ENCODE results near the gene LUC7L3.
"Not testable (repeated sequence)": the region's sequence is repeated elsewhere in the genome, so short reads cannot be mapped to it uniquely, and the experiment has no call there.

LUC7L3 gene

DNA sequence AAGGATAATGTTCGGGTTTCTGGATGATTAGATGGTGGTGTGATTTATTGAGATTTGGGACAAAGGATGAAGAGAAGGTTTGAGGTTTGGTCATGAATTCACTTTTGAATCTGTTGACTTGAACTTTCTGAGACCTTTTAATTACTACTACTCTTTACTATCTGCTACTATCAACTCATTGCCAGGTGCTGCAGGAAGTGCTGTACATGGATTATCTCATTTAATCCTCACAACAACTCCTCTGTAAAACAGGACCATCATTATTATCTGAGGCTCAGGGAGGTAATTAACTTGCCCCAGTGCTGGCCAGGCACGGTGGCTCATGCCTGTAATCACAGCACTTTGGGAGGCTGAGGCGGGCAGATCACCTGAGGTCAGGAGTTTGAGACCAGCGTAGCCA, 8.8 kb upstream of the LUC7L3 start:
- DNase-seq = no peak

DNA sequence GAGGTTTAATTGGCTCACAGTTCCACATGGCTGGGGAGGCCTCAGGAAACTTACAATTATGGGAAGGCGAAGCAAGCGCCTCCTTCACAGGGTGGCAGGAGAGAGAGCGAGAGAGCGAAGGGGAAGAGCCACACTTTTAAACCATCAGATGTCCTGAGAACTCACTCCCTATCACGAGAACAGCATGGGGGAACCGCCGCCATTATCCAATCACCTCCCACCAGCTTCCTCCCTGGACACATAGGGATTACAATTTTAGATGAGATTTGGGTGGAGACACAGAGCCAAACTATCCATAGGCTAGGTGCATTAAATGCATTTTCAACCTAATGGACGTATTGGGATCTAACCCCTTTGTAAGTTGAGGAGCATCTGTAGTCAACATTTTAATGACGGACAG, 6.8 kb upstream of the LUC7L3 start:
- DNase-seq = no peak

DNA sequence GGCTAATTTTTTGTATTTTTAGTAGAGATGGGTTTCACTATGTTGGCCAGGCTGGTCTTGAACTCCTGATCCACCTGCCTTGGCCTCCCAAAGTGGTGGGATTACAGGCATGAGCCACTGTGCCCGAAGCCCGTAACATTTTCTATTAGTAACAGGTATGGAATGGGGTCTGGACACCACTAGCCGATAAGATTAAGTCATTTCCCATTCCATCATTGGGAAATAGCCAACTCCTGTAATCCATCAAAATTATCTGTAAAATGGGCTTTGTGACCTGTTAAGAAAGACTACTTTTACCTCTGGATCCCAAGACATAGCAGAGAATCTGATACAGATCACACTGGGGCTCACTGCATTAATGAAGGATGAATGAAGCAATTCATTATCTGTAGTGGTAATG, 3.9 kb upstream of the LUC7L3 start:
- DNase-seq = peak; percentile 20

DNA sequence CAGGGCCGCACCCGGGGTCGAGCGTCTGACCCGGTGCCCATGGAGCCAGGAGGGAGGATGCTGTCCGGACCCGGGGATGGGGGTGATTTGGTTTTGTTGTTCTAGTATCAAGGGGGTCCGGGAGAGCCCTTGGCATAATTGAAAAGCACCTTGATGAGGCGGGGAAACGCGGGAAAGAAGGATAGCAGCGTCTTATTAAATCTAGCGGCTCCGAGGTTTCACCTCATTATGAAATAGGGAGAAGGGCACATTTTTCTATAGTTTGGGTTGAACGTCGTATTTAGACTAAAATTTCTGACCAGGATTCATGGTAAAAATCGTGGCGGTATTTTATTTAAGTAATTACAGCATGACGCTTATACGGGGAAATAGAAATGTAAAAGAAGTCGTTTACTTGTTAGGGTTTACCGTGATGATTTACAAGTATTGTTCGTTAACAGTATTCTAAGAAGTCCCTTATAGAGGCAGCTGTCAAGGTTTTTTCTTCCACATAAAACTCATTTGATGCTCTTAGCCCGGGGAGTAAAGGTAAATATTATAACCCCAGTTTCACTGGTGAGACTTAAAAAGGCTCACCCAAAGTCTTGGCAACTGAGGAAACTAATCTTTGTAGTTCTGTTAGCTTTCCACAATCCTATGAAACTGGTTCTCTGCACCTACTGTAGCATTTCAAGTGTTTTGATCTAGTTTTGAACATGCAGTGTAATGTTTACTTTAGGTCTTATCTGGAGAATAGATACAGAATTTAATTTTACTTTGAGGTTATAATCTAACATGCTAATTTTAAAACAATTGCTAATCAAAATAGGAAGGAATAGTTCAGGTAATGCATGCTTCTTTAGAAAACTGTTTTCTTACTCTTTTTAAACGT, 756 bp downstream of the LUC7L3 start:
- no peak for DNase-seq

DNA sequence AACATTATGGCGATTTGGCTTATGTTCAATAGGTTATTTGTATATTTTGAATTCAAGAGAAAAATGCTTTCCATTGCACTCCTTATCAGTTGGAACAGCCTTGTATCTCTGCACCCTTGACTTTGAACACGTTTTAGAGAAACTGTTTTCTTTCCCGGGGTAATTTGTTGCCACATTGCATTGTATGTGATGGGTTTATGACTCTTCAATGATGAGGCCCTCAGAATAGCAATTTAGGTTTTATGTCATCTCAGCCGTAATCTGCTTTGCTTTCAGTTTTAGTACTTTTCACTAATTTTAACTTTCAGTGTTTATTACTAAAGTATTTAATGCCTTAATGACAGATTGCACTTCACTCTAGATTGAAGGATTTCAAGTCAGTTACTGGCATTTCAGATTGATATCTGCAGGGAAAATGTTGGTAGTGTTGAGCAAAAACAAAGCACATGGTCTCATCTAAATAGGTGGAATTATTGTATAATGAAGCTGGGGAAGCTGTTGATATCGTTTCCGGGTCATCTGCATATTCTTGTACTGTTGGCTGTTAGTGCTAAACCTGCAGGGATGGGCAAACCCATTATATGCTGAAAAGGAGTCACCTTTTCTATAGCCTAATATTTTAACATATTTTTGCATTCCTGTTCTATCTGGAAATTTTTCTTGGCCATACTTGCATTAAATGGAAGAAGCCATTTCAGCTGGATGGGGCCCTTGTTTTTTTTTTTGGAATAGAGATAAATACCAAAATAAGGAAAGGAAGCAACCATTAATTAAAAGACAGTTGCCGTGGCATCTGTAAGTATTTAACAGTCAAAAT, 2.0 kb downstream of the LUC7L3 start:
- peak; percentile 75 for DNase-seq

DNA sequence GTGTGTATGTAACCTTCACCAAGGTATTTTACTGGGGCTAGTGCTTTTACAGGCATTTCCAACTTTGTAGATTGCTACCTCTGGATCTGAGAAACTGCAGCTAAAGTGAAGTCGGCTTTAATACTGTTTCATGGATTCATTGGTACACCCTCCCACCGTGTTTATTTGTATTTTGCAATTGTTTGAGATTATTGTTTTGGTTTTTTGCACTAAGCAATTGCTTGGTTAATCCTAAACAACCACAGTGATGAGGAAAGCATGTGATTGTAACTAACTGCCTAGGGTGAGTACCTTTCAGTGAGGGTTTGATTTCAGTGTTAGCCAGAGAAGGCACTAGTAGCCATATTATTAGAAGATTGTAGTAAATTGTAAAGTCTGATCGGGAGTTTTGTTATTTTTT, 3.3 kb downstream of the LUC7L3 start:
- no peak for DNase-seq

DNA sequence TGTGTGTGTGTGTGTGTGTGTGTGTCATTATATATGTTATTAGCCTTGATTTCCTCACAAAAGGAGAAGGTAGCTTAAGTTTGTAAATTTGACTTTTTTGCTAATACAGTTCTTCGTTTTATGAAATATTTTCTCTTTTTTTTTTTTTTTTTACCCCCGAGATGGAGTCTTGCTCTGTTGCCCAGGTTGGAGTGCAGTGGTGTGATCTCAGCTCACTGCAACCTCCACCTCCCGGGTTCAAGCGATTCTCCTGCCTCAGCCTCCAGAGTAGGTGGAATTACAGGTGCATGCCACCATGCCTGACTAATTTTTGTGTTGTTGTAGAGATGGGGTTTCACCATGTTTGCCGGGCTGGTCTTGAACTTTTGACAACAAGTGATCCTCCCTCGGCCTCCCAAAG, 5.2 kb downstream of the LUC7L3 start:
- DNase-seq = not testable (repeated sequence)

DNA sequence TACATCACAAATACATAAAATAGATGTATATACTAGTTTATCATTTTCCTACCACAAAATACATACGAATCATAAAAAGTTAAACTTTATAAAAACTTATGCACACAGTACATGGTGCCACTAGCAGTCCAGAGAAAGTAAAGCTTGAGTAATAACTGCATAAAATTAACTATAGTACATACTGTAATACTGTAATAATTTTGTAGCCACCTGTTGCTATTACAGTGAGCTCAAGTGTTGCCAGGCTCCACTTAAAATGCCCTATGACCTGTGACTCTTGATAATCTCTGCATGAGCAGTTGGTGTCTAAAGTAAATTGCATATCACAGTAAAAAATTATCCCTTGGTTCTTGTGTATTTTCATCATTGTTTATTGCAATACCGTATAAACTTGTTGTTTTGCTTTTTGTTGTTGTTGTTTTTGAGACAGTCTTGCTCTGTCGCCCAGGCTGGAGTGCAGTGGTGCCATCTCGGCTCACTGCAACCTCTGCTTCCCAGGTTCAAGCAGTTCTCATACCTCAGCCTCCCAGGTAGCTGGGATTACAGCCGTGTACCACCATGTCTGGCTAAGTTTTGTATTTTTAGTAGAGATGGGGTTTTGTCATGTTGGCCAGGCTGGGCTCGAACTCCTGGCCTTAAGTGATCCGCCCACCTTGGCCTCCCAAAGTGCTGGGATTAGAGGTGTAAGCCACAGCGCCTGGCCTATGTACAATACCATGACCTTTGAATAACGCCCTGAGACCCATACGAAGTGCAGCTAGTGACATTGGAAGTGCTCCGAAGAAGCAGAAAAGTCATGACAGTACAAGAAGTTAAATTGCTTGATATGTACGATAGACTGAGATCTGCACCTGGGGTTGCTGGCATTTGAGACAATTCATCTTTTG, 6.6 kb downstream of the LUC7L3 start:
- no peak for DNase-seq

DNA sequence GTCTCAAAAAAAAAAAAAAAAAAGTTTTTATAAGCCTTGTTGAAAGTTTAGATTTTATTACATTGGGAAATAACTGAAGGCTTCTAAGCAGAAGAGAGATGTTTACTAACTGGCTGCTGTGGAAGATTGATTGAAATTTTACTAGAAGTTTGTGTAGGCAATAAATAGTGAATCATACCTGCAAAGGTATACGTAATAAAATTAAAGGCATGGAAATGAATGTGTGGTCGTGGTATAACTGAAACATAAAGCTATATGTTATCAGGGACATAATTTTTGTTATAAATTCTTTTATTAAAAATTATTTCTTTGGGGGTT, 8.7 kb downstream of the LUC7L3 start:
- no peak for DNase-seq

DNA sequence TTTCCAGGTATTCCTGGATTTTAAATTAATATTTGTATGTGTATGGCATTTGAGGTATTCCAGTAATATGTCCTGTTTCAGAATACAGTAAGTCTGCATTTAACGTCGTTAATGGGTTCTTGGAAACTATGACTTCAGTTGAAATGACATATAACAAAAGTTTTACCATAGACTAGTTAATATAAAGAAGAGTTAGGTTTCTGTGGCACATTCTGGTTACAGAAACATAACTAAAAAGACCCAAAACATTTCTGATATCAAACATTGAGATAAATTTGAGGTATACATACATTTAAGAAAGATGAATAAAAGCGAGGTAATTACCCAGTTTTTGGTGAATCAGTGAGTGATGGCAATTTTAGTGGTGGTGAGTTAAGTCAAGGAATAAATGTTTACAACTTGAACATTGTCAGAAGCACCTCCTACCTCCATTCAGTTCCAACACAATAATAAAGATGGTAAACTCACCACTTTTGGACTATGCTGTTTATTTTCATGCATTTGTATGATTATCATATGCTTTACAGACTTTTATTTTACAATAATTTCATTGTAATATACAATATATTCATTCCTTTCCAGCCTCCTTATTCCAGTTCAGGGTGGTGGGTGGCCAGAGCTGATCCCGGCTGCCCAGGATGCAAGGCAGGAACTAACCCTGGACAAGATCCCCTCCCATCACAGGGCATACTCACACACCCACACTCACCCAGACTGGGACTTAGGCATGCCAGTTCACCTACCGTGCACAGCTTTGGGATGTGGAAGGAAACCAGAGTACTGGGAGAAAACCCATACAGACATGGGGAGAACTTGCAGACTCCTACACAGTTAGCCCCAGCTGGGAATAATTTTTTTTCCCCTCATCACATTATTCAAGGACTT, 9.7 kb downstream of the LUC7L3 start:
- no peak for DNase-seq

DNA sequence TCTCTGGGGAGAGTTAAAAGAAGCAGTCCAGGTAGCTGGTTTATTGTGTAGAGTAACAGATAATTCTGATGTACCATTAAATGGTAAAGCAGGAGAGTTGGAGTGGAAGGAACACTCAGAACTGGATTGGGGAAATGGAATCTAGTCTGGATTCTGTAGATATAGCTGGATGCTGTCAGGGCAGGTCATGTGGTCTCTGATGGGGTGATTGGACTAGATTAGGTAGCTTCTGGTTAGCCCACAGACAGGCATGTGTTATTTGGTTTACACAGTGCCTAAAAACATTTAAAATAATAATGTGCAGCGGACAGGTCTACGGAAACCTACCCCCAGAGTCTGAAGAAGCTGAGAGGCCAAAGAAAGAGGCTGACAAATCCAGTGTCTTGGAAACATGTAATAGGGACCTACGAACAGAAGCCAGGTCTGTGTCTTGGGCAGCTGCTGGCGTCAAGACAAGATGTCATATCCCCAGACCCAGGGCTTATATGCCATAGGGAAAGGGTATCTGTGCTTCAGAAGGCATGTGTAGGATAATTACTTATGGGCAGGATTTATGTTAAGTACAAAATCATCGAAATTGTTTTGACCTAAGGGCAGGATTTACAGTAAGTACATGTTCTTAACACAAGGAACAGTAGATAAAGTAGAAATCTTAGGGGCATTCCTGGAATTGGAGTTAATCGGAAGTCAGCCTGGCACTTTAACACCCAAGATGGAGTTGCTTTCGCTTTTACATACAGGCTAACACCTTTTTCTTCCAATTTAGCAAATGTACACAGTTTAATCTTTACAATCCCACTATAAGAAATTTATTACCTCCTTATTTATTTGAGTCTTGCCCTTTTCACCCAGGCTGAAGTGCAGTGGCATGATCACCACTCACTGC, 12.4 kb downstream of the LUC7L3 start:
- DNase-seq = peak; percentile 68

DNA sequence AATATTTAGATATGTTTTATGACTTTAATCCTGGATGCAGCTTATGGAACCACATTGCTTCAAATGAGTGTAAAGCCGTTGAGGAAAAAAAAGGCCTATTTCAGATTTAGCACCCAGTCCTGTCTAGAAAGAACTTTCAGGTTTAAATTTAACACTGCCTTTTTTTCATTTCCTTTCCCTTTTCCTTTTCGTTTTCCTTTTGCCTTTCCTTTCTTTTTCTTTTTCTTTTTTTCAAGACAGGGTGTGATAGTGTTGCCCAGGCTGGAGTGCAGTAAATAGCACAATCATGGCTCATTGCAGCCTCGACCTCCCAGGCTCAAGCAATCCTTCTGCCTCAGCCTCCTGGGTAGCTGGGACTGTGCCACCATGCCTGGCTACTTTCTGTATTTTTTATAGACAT, 15.9 kb downstream of the LUC7L3 start:
- DNase-seq = no peak

DNA sequence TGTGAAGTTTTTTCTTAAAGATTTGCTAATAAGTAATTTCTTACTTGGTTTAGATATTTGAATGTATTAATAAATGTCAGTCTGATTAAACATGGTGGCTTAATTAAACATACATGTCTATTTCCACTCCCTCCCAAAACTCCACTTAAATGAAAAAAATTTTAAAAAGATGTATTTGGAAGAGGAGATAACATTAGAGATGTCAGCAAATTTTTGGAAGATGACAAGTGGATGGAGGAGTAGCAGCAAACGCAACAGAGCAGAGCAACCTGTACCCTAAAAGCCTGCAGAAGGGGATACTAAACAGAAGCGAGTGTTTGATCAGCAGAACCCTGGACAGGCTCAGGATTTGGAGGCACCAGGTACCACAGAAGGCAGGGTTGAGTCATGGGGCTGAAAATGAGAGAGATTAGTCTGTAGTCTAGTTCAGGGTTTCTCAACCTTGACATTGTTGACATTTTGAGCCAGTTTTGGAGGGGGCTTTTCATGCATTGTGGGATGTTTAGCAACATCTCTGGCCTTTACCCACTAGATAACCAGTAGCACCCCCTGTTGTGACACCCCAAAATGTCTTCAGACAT, 17.8 kb downstream of the LUC7L3 start:
- no peak for DNase-seq

DNA sequence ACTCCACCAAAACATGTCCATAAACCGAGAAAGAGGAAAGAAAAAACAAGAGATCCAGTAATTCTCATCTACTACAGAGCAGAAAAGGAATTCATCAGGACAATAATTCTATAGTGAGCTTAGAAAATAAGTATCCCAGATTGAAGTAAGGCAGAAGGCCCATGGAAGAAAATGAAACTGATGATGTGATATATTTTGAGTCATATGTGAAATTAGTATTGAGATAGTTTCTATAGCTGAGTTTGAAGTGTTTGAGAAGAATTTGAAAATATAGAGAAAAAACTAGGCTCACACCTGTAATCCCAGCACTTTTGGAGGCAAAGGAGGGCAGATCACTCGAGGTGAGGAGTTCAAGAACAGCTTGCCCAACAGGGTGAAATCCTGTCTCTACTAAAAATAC, 19.7 kb downstream of the LUC7L3 start:
- DNase-seq = no peak

DNA sequence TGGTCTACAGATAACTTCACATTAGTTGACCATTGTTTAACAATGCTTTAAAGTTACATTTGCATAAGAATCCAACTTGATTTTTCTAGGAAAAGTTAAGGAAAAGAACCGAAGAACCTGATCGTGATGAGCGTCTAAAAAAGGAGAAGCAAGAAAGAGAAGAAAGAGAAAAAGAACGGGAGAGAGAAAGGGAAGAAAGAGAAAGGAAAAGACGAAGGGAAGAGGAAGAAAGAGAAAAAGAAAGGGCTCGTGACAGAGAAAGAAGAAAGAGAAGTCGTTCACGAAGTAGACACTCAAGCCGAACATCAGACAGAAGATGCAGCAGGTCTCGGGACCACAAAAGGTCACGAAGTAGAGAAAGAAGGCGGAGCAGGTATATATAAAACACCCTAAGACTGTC, 26.2 kb downstream of the LUC7L3 start:
- DNase-seq = no peak

DNA sequence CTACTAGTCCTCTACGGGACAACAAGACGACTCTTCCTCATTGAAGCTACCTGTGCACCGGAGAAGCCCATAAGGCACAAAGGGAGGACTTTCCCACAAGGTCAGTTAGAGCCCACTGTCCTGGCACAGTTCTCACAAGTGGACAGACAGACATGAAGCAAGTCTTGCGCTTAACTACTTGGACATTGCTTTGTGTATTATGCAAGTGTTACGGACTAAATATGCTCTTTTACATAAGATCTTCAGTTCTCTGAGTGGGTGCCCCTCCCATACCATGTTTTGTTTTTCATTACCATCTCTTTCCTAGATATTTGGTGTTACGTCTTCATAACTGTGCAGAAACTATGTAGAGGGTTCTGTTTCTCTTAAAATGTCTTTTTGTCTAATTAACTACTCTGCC, 29.8 kb downstream of the LUC7L3 start:
- no peak for DNase-seq

DNA sequence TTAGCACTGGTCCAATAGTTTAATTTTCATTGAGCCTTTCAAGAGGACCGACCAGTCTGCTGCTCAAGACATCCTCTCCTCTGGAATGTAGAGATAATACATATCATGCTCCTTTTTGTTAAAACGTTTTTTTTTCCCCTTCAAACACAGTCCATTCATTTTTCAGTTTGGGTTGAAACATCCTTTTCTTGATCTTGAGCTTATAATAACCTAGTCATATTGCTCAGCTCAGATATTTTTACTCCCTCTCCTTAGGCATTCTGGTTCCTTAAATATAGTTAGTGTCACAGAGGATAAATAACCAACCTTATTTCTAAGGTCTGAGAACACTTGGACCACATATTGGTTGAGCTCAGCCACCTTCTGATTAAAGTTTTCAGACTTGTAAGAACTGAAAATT, 35.1 kb downstream of the LUC7L3 start:
- no peak for DNase-seq

DNA sequence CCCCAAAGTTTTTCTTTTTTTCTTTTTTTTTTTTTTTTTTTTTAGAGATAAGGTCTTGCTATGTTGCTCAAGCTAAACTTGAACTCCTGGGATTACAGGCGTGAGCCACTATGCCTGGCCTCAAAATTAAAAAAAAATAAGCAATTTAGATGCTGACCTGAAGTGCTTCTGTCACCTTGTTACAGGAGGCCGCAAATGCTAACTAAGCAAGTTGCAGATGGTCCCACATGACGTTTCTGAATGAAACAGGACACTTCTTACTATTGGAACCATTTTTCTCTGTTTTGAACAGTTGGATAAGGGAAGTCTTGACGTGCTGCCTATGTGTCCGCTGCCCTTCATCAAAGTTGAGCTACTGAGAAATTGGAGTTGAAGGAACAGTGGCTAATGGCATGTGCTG, 39.1 kb downstream of the LUC7L3 start:
- no peak for DNase-seq

DNA sequence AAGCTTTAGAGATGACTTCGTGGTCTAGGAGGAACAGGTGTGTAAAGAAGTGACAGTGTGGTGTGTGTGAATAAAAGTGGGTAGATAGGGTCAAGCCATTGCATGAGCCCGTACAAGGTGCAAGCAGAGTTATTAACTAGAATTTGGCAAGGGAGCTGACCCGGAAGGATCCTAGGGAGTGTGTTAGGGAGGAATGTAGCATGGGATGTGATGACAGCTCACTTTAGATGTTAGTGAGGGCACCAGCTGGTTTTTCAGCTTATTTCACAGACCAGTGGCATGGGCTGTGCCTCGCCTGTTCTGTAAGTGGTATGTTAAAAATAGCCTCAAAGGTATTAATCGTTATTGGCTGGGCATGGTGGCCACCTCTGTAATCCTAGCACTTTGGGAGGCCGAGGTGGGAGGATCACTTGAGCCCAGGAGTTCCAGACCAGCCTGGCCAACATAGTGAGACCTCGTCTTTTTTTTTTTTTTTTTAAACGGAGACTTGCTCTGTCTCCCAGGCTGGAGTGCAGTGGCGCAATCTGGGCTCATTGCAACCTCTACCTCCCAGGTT, 39.7 kb downstream of the LUC7L3 start:
- no peak for DNase-seq

DNA sequence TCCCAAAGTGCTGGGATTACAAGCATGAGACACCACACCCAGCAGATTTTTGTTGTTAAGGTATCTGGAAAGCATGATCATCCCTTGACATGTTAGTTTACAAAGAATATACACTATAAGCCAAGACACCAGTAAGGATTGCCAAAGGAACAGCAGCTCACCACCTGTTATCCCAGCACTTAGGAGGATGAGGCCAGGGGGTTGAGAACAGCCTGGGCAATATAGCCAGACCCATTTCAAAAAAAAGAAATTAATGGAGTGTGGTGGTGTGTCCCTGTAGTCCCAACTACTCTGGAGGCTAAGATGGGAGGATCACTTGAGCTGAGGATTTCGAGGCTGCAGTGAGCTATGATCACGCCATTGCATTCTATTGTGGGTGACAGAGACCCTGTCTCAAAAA, 42.8 kb downstream of the LUC7L3 start:
- DNase-seq = no peak
